Measurements from ENCODE around the gene SLC10A7. TPM values are rescaled to one million over a fixed set of nuclear protein-coding genes. Genes with fewer than 3 reads are reported as not detected.

SLC10A7 gene
- total and polyA plus RNA-seq, 9 donors = 4.0 to 12.4 (median 9.7) TPM

GRCh38 chr4:146283758-146284651, 237.7 kb downstream of the SLC10A7 start:
- no peaks in the 10 kb centered on the region for H3K36me3 ChIP-seq
- intact Hi-C loops (cut with DNase I) = no loop called here
- DNase-seq = no peak
- WGBS, 3 donors = 61 to 81% (median 63%) methylated on average over 3 of the region's 3 CpGs
- no peak overlapping the region for H3K27ac ChIP-seq
- no peak overlapping the region for H3K4me3 ChIP-seq
- TF ChIP-seq CTCF (IDR thresholded peaks at IDR 0.05) (no peak), POLR2A (IDR thresholded peaks at IDR 0.05) (no peak), EP300 (IDR thresholded peaks at IDR 0.05) (no peak)
- H3K9me3 ChIP-seq = peaks cover 0 to 3% of the 10 kb centered on the region in 2 donors
- H3K27me3 ChIP-seq = no peaks in the 10 kb centered on the region
- H3K4me1 ChIP-seq (ENCODE audit: insufficient read depth) = no peaks in the 10 kb centered on the region

GRCh38 chr4:146282657-146283056, 239.1 kb downstream of the SLC10A7 start:
- Histone ChIP-seq H3K9me3 (peaks cover 0 to 3% of the 10 kb centered on the region in 2 donors), H3K4me1 (ENCODE audit: insufficient read depth) (no peaks in the 10 kb centered on the region), H3K36me3 (no peaks in the 10 kb centered on the region), H3K27me3 (no peaks in the 10 kb centered on the region), H3K4me3 (no peak overlapping the region), H3K27ac (no peak overlapping the region)
- no peak for DNase-seq
- TF ChIP-seq POLR2A (IDR thresholded peaks at IDR 0.05) (no peak), EP300 (IDR thresholded peaks at IDR 0.05) (no peak), CTCF (IDR thresholded peaks at IDR 0.05) (no peak)
- intact Hi-C loops (cut with DNase I) = no loop called here

- H3K27me3 ChIP-seq = no peaks in the 10 kb centered on the region
- no peaks in the 10 kb centered on the region for H3K4me1 ChIP-seq (ENCODE audit: insufficient read depth)
- H3K9me3 ChIP-seq = no peaks in the 10 kb centered on the region
- WGBS, 3 donors = 15 to 35% (median 20%) methylated on average over 1 of the region's 1 CpG
- H3K36me3 ChIP-seq = no peaks in the 10 kb centered on the region
- TF ChIP-seq POLR2A (IDR thresholded peaks at IDR 0.05) (no peak), EP300 (IDR thresholded peaks at IDR 0.05) (no peak)
- no peak overlapping the region for H3K27ac ChIP-seq
- no peak overlapping the region for H3K4me3 ChIP-seq
- intact Hi-C loops (cut with DNase I) = no loop called here
- DNase-seq = no peak
Measured at GRCh38 chr4:146278986-146279385, 242.8 kb downstream of the SLC10A7 start.

GRCh38 chr4:146275370-146275769, 246.4 kb downstream of the SLC10A7 start:
- Histone ChIP-seq H3K4me3 (no peak overlapping the region), H3K27me3 (no peaks in the 10 kb centered on the region), H3K9me3 (no peaks in the 10 kb centered on the region), H3K27ac (no peak overlapping the region), H3K4me1 (ENCODE audit: insufficient read depth) (no peaks in the 10 kb centered on the region), H3K36me3 (no peaks in the 10 kb centered on the region)
- DNase-seq = no peak
- intact Hi-C loops (cut with DNase I) = no loop called here
- no peak for TF ChIP-seq POLR2A (IDR thresholded peaks at IDR 0.05)
- no peak for TF ChIP-seq EP300 (IDR thresholded peaks at IDR 0.05)
- no peak for TF ChIP-seq CTCF (IDR thresholded peaks at IDR 0.05)

- Histone ChIP-seq H3K4me3 (no peak overlapping the region), H3K4me1 (ENCODE audit: insufficient read depth) (no peaks in the 10 kb centered on the region), H3K9me3 (no peaks in the 10 kb centered on the region), H3K27ac (no peak overlapping the region), H3K27me3 (no peaks in the 10 kb centered on the region), H3K36me3 (no peaks in the 10 kb centered on the region)
- no peak for TF ChIP-seq POLR2A (IDR thresholded peaks at IDR 0.05)
- no peak for TF ChIP-seq CTCF (IDR thresholded peaks at IDR 0.05)
- no peak for TF ChIP-seq EP300 (IDR thresholded peaks at IDR 0.05)
- 96 to 98% (median 97%) methylated on average over 1 of the region's 1 CpG for WGBS, 3 donors
- intact Hi-C loops (cut with DNase I) = no loop called here
- DNase-seq = no peak
Measured at GRCh38 chr4:146274774-146275173, 247.0 kb downstream of the SLC10A7 start.

All from ovary (tissue), 9 donors.